Gastroesophageal sphincter (tissue), 4 donors: ENCODE data around the gene LTV1. TPM values are rescaled to one million over a fixed set of nuclear protein-coding genes. Genes with fewer than 3 reads are reported as not detected.

Experiments used
- ATAC-seq: fragments of 150-250 bp; one replicate; pipeline ENCODE4 v1.9.1; 2016; ENCODE audit warnings: mild to moderate bottlenecking, moderate library complexity
- H3K27ac ChIP-seq, 4 donors: fragments of 200-600 bp; sonication (generic) in 3 of 4; 1 replicate in 3 of 4; 2 replicates in 1 of 4; pipeline ENCODE4 v1.5.1; 2016 to 2019
- H3K27me3 ChIP-seq: fragments of 200-600 bp; sonication (generic); one replicate; pipeline ENCODE4 v1.5.1; 2019
- H3K36me3 ChIP-seq, 2 donors: fragments of 200-600 bp; sonication (generic); one replicate each; pipeline ENCODE4 v1.5.1; 2019; ENCODE audit warnings: control low read depth in 1 of 2
- H3K4me1 ChIP-seq, 3 donors: fragments of 200-600 bp; sonication (generic); 1 replicate in 2 of 3; 2 replicates in 1 of 3; pipeline ENCODE4 v1.5.1; 2016 to 2019; ENCODE audit warnings: control low read depth in 2 of 3
- H3K4me3 ChIP-seq, 2 donors: fragments of 200-600 bp; sonication (generic); one replicate each; pipeline ENCODE4 v1.5.1; 2019; ENCODE audit warnings: mild to moderate bottlenecking in 1 of 2, moderate library complexity in 1 of 2
- H3K9me3 ChIP-seq, 3 donors: fragments of 200-600 bp; sonication (generic); one replicate each; pipeline ENCODE4 v1.5.1; 2017 to 2019; ENCODE audit warnings: control low read depth in 2 of 3
- CTCF ChIP-seq, 4 experiments: fragments of 200-600 bp in 2 of 4; fragments of 450-650 bp in 2 of 4; sonication (generic) in 1 of 4; IDR thresholded peaks; one replicate each; pipeline ENCODE4 v1.5.1; 2017 to 2019; ENCODE audit warnings: antibody characterized with exemption in 4 of 4, mild to moderate bottlenecking in 2 of 4, moderate library complexity in 2 of 4
- EP300 ChIP-seq: sonication (generic); formaldehyde crosslinking; IDR thresholded peaks from one replicate; pipeline ENCODE4 v1.6.1; 2017; ENCODE audit warnings: antibody characterized with exemption, mild to moderate bottlenecking
- POLR2A ChIP-seq, 2 donors: fragments of 450-650 bp; IDR thresholded peaks; one replicate each; pipeline ENCODE4 v1.6.1; 2017; ENCODE audit warnings: antibody characterized with exemption in 2 of 2, mild to moderate bottlenecking in 2 of 2, moderate library complexity in 1 of 2
- POLR2AphosphoS5 ChIP-seq: sonication (generic); formaldehyde crosslinking; IDR thresholded peaks from one replicate; pipeline ENCODE4 v1.6.1; 2017; ENCODE audit warnings: antibody characterized with exemption
- WGBS, 2 donors: methylation state at CpG; one replicate each; pipeline ENCODE4 v1.1.5; 2018; ENCODE audit warnings: low coverage in 1 of 2; 5-methylcytosine and 5-hydroxymethylcytosine counted together
- total RNA-seq, 4 donors: library from RNA; depleted of rRNA; stranded (reverse); fragments of >200 nt; gene quantifications; one replicate each; pipeline ENCODE4 v1.1.0, GENCODE V29; 2016

The LTV1 gene
- total RNA-seq, 4 donors from 2014 or later = 15.3 to 20.5 (median 17.1) TPM

- WGBS, 2 donors = 45 to 83% methylated on average over 2 of the region's 2 CpGs
- H3K27ac ChIP-seq = no peak overlapping the region
Measured at GRCh38 chr6:143811501-143812157, 31.5 kb upstream of the LTV1 start.

GRCh38 chr6:143817621-143818020 is 25.5 kb upstream of the LTV1 start:
- TF ChIP-seq CTCF (IDR thresholded peaks at IDR 0.05) (no peak), POLR2A (IDR thresholded peaks at IDR 0.05) (no peak), EP300 (no peak), POLR2AphosphoS5 (no peak)
- no peak overlapping the region for H3K27ac ChIP-seq
- H3K4me3 ChIP-seq = no peak overlapping the region
- peaks cover 0 to 8% (median 0%) of the 10 kb centered on the region in 3 donors for H3K4me1 ChIP-seq
- no peaks in the 10 kb centered on the region for H3K9me3 ChIP-seq
- no peaks in the 10 kb centered on the region for H3K27me3 ChIP-seq
- H3K36me3 ChIP-seq = peaks cover 0 to 26% of the 10 kb centered on the region in 2 donors
- ATAC-seq = no peak

More at GRCh38 chr6:143811501-143812157, 31.5 kb upstream of the LTV1 start:
- H3K9me3 ChIP-seq = no peaks in the 10 kb centered on the region
- H3K36me3 ChIP-seq = peaks cover 0 to 23% of the 10 kb centered on the region in 2 donors
- no peak for TF ChIP-seq POLR2AphosphoS5
- TF ChIP-seq EP300 = no peak
- TF ChIP-seq POLR2A (IDR thresholded peaks at IDR 0.05) = no peak
- H3K27me3 ChIP-seq = no peaks in the 10 kb centered on the region
- no peak overlapping the region for H3K4me3 ChIP-seq
- no peak for ATAC-seq
- no peaks in the 10 kb centered on the region for H3K4me1 ChIP-seq

- Histone ChIP-seq H3K4me1 (peaks cover 0 to 15% (median 0%) of the 10 kb centered on the region in 3 donors), H3K27me3 (no peaks in the 10 kb centered on the region), H3K4me3 (no peak overlapping the region), H3K36me3 (peaks cover 0 to 22% of the 10 kb centered on the region in 2 donors), H3K27ac (no peak overlapping the region), H3K9me3 (no peaks in the 10 kb centered on the region)
- TF ChIP-seq POLR2A (IDR thresholded peaks at IDR 0.05) (no peak), POLR2AphosphoS5 (no peak), EP300 (no peak)
- 80 to 90% methylated on average over 3 to 6 of the region's 6 CpGs for WGBS, 2 donors
- no peak for ATAC-seq
Measured at GRCh38 chr6:143821359-143821758, 21.8 kb upstream of the LTV1 start.

GRCh38 chr6:143822584-143823024 is 20.5 kb upstream of the LTV1 start:
- no peak for ATAC-seq
- WGBS, 2 donors = 24 to 36% methylated on average over 3 of the region's 3 CpGs
- TF ChIP-seq CTCF (IDR thresholded peaks at IDR 0.05) (no peak), EP300 (no peak), POLR2AphosphoS5 (peak; percentile 12)
- H3K9me3 ChIP-seq = no peaks in the 10 kb centered on the region
- no peaks in the 10 kb centered on the region for H3K27me3 ChIP-seq
- H3K36me3 ChIP-seq = peaks cover 0 to 22% of the 10 kb centered on the region in 2 donors
- peaks cover 0 to 15% (median 0%) of the 10 kb centered on the region in 3 donors for H3K4me1 ChIP-seq
- H3K4me3 ChIP-seq = no peak overlapping the region
- H3K27ac ChIP-seq = peak overlapping the region in 2 of 4 donors; percentile 12 to 21

- no peak overlapping the region for H3K27ac ChIP-seq
- H3K4me1 ChIP-seq = peaks cover 0 to 15% (median 0%) of the 10 kb centered on the region in 3 donors
- H3K27me3 ChIP-seq = no peaks in the 10 kb centered on the region
- 72 to 73% methylated on average over 3 to 6 of the region's 6 CpGs for WGBS, 2 donors
- TF ChIP-seq POLR2A (IDR thresholded peaks at IDR 0.05) (no peak), POLR2AphosphoS5 (no peak), EP300 (no peak), CTCF (IDR thresholded peaks at IDR 0.05) (no peak)
- no peak overlapping the region for H3K4me3 ChIP-seq
- H3K9me3 ChIP-seq = no peaks in the 10 kb centered on the region
- peaks cover 0 to 17% of the 10 kb centered on the region in 2 donors for H3K36me3 ChIP-seq
- no peak for ATAC-seq
Measured at GRCh38 chr6:143823548-143823947, 19.6 kb upstream of the LTV1 start.

GRCh38 chr6:143828572-143828971 is 14.6 kb upstream of the LTV1 start:
- no peaks in the 10 kb centered on the region for H3K9me3 ChIP-seq
- TF ChIP-seq EP300 = no peak
- TF ChIP-seq CTCF (IDR thresholded peaks at IDR 0.05) = no peak
- TF ChIP-seq POLR2AphosphoS5 = no peak
- TF ChIP-seq POLR2A (IDR thresholded peaks at IDR 0.05) = no peak
- no peak overlapping the region for H3K27ac ChIP-seq
- no peak for ATAC-seq
- no peaks in the 10 kb centered on the region for H3K27me3 ChIP-seq
- H3K4me1 ChIP-seq = no peaks in the 10 kb centered on the region
- H3K36me3 ChIP-seq = peaks cover 0 to 6% of the 10 kb centered on the region in 2 donors
- no peak overlapping the region for H3K4me3 ChIP-seq
